ENCODE results near the gene CHD6.

CHD6 gene

GRCh38 chr20:41551011-41551705 is 67.0 kb downstream of the CHD6 start:
- Histone ChIP-seq H3K4me3 (no peak overlapping the region), H3K27ac (no peak overlapping the region)
- DNase-seq (ENCODE audit: low spot score), result no peak
- TF ChIP-seq CTCF (IDR thresholded peaks at IDR 0.05), result no peak

- DNase-seq (ENCODE audit: low spot score), result no peak
- Histone ChIP-seq H3K27ac (no peak overlapping the region), H3K4me3 (no peak overlapping the region)
- no peak for TF ChIP-seq CTCF (IDR thresholded peaks at IDR 0.05)
These were observed 71.0 kb downstream of the CHD6 start for GRCh38 chr20:41547221-41547620.

- TF ChIP-seq CTCF (IDR thresholded peaks at IDR 0.05), result no peak
- H3K27ac ChIP-seq, result no peak overlapping the region
- H3K4me3 ChIP-seq, result no peak overlapping the region
- DNase-seq (ENCODE audit: low spot score), result no peak
These were observed 71.6 kb downstream of the CHD6 start for GRCh38 chr20:41546535-41546934.

GRCh38 chr20:41544472-41544871 is 73.7 kb downstream of the CHD6 start:
- Histone ChIP-seq H3K4me3 (no peak overlapping the region), H3K27ac (no peak overlapping the region)
- no peak for TF ChIP-seq CTCF (IDR thresholded peaks at IDR 0.05)
- no peak for DNase-seq (ENCODE audit: low spot score)

- H3K4me3 ChIP-seq, result no peak overlapping the region
- no peak for TF ChIP-seq CTCF (IDR thresholded peaks at IDR 0.05)
- H3K27ac ChIP-seq, result no peak overlapping the region
- no peak for DNase-seq (ENCODE audit: low spot score)
These were observed 77.3 kb downstream of the CHD6 start for GRCh38 chr20:41540918-41541317.

GRCh38 chr20:41540459-41540858 is 77.7 kb downstream of the CHD6 start:
- no peak overlapping the region for H3K27ac ChIP-seq
- H3K4me3 ChIP-seq, result no peak overlapping the region
- DNase-seq (ENCODE audit: low spot score), result no peak
- TF ChIP-seq CTCF (IDR thresholded peaks at IDR 0.05), result no peak

GRCh38 chr20:41538810-41539596 is 79.2 kb downstream of the CHD6 start:
- Histone ChIP-seq H3K27ac (no peak overlapping the region), H3K4me3 (no peak overlapping the region)
- no peak for DNase-seq (ENCODE audit: low spot score)
- no peak for TF ChIP-seq CTCF (IDR thresholded peaks at IDR 0.05)
